Measurements from ENCODE around the gene ANGPTL1.
"Not testable (repeated sequence)": the region's sequence is repeated elsewhere in the genome, so short reads cannot be mapped to it uniquely, and the experiment has no call there.

The ANGPTL1 gene

DNA sequence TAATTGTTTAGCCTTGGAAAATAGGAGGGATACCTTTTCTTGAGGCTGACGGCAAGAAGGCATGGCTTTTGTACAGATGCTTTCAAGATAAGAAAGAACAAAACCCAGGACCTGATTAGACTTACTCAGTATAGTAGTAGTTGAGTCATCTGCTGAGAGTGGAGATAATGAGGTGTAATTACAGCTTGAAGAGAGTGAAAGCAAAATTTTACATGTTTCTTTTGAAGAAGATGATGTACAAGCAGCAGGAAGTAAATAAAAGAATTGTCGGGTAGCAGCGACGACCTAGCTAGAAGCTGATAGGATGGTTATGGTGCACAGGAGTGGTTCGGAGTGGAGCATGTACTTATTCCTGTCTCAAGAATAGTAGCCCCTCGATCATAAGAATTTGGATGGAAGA is 6.6 kb downstream of the ANGPTL1 start:
- no peak for DNase-seq (ENCODE audit: low spot score)

DNA sequence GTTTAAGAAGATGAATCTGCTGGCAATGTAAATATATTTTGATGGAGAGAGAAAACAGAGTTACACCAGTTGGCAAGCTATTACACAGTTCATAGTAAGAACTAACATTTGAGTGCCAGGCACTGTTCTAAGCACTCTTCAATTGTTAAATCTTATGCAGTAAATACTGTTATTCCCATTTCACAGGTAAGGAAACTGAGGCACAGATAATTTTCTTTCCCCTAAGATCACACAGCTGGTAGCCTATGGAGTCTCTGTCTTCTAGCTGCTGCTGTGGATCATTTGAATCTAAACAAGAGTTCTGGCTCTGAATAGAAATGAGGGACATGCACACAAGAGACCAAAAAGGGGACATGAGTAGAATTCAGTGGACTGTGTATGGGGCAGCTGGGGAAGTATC is 8.0 kb downstream of the ANGPTL1 start:
- DNase-seq (ENCODE audit: low spot score) = no peak

DNA sequence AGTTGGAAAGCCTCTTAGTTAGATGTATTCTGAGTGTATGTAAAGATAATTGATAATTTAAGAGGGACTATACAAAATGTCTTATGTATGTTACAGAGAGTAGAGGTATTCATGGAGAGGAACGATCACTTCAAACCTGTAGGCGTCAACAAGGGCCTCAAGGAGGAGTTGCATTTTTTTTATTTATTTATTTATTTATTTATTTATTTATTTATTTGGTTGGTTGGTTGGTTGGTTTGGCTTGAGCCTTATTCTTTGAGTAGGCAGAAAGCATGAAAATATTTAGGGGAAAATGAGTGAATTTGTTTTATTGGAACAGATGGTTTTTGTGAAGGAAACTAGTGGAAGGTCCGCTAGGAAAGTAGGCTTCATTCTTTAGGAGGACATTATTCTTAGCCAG is 8.5 kb downstream of the ANGPTL1 start:
- no peak for DNase-seq (ENCODE audit: low spot score)

DNA sequence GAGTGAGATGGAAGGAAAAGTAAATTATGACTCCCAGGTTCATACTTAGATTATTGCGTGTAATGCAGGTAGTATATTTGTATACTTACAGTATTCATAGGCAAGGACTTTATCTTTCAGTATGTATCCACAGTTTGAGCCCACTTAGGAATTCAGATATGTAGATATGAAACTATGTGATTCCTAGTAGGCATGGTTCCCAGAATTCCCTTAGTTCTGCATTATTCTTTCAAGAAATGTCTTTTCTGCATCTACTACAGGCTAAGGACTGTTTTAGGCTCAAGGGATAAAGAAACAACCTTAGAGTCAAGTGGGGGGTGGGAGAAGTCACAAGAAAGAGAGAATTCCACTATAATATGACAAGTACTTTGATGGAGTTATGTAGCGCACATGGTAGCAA is 13.8 kb downstream of the ANGPTL1 start:
- DNase-seq (ENCODE audit: low spot score) = no peak

DNA sequence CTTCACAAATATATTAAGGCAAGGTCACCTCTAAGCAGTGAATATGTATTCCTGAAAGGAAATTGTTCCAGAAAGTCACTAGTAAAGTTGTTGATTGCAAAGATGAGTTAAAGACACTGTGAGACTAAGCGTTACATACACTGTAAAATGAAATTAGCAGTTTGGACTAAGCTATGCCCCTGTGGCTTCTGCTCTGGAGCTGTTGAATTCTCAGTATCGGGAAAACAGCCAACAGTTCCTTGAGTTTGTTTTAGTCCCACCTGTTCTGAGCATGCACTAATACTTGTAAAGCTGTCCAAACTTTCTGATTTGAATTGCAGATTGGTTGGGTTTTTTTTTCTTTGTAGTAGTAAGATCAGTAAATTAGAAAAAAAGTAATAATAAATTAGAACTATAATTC is 21.0 kb downstream of the ANGPTL1 start:
- DNase-seq (ENCODE audit: low spot score) = no peak

DNA sequence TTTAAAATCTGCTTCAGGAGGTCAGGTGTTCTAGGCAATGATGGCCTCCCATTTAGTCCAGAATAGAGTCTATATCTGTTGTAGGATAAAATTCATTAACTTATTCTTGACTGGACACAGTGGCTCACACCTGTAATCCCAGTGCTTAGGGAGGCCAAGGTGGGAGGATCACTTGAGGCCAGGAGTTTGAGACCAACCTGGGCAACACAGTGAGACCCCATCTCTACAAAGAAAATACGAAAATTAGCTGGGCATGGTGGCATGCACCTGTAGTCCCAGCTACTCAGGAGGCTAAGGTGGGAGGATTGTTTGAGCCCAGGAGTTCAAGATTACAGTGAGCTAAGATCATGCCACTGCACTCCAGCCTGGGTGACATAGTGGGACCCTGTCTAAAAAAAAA is 23.0 kb downstream of the ANGPTL1 start:
- not testable (repeated sequence) for DNase-seq (ENCODE audit: low spot score)

DNA sequence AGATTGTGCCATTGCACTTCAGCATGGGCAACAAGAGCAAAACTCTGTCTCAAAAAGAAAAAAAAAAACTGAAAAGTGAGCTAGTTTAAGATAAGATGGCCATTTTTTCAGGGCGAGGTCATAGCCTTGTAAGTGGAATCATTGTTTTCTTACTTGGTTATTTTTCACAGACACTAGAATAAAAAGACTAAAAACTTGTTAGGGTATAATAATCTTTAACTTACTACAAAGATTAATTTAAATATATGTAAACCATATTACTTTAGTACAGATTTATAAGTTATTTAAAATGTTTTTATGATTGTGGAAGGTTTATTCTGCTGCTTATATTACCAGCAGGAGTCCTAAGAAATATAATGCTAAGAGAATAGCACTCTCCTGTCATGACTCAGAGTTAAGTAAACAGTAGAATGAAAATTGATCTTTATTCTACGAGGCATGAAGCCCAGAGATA is 23.5 kb downstream of the ANGPTL1 start:
- no peak for DNase-seq (ENCODE audit: low spot score)

DNA sequence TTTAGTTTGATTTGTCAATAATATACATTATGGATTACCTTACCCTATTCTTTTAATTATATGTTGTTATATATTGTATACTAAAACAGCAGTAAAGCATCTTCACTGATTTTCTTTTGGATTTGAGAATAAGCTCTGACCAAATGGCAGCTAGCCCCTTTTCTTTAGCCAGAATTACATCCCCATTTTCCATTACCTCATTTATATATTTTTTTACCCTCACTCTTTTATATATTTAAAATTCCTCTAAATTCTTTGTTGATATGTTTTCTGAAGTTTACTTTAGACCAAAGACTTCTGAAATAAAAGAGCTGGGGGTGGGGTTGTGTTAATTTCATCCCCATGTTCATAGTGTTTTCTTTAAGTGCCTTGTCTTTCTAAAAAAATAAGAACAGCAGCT is 24.6 kb downstream of the ANGPTL1 start:
- DNase-seq (ENCODE audit: low spot score) = no peak

DNA sequence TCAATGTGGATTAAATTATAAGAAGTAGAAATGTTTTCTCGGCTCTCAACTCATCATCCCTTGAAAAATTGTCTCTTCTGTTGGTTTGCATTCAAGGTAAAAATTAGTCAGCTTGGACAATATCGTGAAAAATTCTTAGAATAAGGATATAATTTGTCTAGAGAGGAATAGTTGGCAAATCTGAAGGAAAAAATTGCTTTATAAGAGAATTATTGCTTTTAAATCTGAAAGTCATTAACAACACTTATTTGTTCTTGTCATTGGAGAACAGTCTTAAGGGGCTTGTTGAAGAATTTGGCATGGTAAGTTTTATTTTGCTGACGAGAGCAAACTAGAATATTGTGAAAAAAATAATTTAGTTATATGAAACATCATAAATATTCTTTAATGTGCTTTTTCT is 26.4 kb downstream of the ANGPTL1 start:
- no peak for DNase-seq (ENCODE audit: low spot score)

DNA sequence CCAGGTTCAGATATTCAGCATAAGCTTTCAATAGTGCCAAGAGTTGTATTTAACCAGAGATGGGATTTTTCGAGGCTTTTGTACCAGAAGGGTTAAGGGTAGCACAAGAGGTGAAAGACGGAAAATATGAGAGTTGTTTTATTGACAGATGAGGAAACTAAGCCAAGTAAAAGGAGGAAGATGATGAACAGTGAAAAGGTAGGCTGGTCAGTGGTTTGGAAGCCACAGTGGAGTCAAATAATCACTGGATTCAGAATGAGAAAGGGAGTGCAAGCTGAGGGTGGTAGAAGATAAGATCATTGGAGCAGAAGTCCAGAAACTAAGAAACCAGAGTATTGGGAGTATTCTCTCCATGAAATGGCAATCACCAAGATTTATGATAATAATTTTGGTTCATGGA is 45.7 kb downstream of the ANGPTL1 start:
- no peak for DNase-seq (ENCODE audit: low spot score)

DNA sequence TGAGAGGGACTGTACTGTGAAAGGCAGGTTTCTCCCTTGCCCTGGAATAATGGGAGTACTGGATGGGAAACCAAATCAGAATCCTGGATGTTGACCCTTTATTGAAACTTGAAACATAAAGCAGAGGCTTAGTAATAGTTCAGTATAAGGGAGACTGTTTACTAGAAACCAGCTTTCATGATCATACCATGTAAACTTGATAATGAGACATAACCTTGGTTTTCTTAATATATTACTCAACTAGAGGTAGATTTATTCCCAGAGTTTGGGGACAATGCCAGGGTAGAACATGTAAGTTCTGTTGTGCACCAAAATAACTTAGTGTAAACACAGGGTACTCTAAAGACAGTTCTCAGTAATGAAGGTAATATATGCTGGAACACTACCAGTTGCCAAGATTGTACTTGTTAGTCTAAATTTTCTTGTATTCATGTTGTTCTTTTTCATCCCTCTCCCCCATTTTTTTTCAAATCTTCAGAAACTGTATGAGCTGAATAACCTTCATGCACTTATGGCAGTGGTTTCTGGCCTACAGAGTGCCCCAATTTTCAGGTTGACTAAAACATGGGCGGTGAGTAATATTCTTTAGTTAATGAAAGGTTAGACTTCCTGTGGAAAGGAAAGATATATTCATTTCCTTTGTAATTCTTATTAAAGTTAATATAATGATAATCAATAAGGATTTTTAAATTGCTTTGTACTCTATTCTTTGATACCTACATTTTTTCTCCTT is 49.6 kb downstream of the ANGPTL1 start:
- DNase-seq (ENCODE audit: low spot score) = no peak

DNA sequence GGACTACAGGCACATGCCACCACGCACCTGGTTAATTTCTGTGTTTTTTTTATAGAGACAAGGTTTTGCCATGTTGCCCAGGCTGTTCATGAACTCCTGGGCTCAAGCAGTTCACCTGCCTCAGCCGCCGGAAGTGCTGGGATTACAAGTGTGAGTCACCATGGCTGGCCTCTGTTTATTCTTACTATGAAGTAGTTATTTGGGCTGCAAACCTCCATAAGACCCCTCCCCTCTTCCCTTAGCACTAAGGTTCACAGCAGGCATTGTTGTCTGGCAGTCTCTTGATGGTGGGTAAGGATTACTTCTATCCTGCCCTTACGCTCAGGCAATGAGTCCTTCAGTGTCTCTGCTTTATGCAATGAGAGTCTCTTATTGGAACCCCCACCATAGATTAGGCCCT is 51.8 kb downstream of the ANGPTL1 start:
- no peak for DNase-seq (ENCODE audit: low spot score)

DNA sequence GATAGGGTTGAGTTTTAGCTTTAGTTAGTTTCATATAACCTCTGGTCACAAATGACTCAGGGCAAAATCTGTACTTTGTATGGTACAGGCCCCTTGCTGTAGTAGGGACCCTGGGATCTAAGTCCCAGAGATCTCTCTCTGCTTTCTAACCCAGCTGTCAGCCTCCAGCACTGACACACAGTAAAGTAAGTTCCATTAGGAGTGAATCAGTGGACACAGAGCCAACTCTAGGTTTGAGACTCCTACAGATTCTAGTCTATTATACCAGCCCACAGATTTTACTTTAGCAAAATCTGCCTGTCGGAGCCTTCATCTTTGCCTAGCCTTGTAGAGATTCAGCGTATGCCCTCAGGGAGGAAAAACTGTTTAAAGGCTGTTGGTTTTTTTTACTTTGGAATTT is 52.5 kb downstream of the ANGPTL1 start:
- peak; percentile 2 for DNase-seq (ENCODE audit: low spot score)

DNA sequence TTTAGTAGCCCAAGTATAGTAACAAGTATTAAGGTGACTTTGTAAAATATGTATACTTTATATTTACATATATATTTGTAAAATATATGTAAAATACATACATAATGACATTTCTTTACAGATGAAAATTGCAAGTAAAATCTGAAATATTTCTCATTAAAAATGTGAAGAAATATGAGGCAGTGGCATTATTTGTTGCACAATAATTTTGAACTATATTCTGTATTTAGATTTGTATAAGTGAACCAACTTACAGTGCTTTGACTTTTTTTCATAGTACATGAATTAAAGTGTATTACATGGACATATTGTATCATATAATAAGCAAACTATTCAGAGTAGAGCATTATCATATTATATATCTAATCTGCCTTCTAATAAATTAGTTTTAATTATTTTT is 60.3 kb downstream of the ANGPTL1 start:
- DNase-seq (ENCODE audit: low spot score) = no peak

DNA sequence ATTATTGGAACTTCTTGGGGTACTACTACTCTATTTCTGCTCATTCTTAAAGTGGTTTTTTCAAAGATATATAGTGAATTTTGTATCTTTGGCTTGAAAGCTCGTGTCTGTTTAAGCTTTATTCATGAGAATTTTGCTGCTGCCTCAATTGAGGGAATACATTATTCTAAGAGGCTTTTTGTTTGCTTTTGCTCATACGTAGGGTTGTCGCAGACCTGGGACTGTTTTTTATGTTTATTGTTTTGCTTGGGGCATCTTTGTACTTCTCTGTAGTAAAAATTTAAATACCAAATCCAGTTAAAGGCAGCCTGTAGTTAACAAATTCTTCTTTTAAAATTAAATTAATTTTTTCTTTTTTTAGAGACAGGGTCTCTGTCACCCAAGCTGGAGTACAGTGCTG is 62.3 kb downstream of the ANGPTL1 start:
- no peak for DNase-seq (ENCODE audit: low spot score)

DNA sequence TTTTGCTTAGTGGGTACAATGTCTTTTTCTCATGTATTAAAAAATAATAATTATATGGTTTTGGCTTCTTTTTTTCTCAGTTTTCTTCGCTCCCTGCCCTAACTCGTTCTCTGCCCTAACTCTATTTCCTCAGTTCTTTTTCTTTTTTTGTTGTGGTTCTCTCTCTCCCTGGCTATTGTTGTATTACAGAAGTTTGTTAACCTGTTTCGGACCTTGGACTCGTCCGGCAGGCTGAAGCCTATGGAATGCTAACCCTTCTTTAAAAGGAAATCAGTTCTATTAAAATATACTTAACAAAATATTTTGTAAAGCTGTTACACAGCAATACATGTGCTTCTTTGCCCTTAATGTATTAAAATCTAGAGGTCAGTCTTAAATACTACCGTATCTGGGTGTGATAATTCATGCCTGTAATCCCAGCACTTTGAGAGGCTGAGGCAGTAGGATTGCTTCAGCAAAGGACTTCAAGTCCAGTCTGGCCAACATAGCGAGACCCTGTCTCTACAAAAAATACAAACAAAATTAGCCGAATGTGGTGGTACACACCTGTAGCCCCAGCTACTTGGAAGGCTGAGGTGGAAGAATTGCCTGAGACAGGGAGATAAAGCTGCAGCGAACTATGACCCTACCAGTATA is 64.1 kb downstream of the ANGPTL1 start:
- DNase-seq (ENCODE audit: low spot score) = no peak

DNA sequence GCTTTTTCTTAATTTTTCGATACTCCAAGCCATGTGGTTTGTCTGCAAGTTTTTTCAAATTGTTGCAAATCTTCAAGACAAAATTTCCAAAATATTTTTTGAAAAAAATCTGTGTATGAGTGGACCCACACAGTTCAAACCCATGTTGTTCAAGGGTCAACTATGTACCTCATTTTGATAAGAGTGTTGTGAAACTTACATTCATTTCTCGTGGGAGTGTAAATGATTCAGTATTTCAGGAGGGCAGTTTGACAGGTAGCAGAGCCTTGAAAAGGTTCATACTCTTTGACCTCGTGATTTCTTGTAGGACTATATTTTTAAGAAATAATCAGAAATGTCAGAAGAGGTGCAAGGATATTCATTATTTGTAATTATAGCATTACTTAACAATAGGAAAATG is 68.0 kb downstream of the ANGPTL1 start:
- DNase-seq (ENCODE audit: low spot score) = no peak
